Endothelial cell of umbilical vein (primary cell): ENCODE measurements around the gene CTDSPL. TPM values are rescaled to one million over a fixed set of nuclear protein-coding genes. Genes with fewer than 3 reads are reported as not detected.
"Not testable (repeated sequence)": the region's sequence is repeated elsewhere in the genome, so short reads cannot be mapped to it uniquely, and the experiment has no call there.

Source experiments
- BruUV-seq: library from RNA; stranded (reverse); fragments of 400-500 nt; replicated peaks from 2 replicates; lab custom pipeline; 2021; lab: Mats Ljungman, UMichigan
- CTCF ChIA-PET: fragments of 300-600, 350-600 bp; sonication (Branson Sonifier 250); formaldehyde crosslinking; loops from one replicate; lab custom pipeline; 2021; ENCODE audit warnings: antibody characterized with exemption, inconsistent platforms; lab: Charles Lee
- POLR2A ChIA-PET: fragments of 300-600, 350-600 bp; sonication (Branson Sonifier 250); formaldehyde crosslinking; loops from one replicate; lab custom pipeline; 2021; ENCODE audit warnings: antibody characterized with exemption, inconsistent platforms; lab: Charles Lee
- DNase-seq: peaks from one replicate; pipeline ENCODE4 v3.0.0-alpha.2; 2011; ENCODE audit warnings: low read depth, low spot score
- FAIRE-seq: peaks from 2 replicates; lab custom pipeline; 2011; peaks lifted over from hg19 to GRCh38; lab: Jason Lieb, UNC
- H2AFZ ChIP-seq: 2 replicates; pipeline ENCODE4 v1.6.0; 2012; ENCODE audit warnings: low read depth, low read length, control low read depth, inconsistent platforms
- H3K27ac ChIP-seq: 2 replicates; pipeline ENCODE4 v1.5.1; 2011; ENCODE audit warnings: low read depth, mild to moderate bottlenecking, control low read depth, low read length, moderate library complexity; ENCODE audit not compliant: insufficient read depth
- H3K27me3 ChIP-seq, 2 experiments: 2 replicates each; pipeline versions ENCODE4 v1.6.0 to v1.6.1; 2011; ENCODE audit warnings: low read length in 2 of 2, mixed read lengths in 1 of 2; ENCODE audit not compliant: control insufficient read depth in 2 of 2, insufficient read depth in 2 of 2
- H3K36me3 ChIP-seq, 2 experiments: 2 replicates in 1 of 2; 3 replicates in 1 of 2; pipeline ENCODE4 v1.5.1; 2011; ENCODE audit warnings: low read length in 2 of 2, mild to moderate bottlenecking in 1 of 2, moderate library complexity in 1 of 2; ENCODE audit not compliant: control insufficient read depth in 2 of 2, insufficient read depth in 2 of 2; ENCODE audit errors: extremely low read depth in 1 of 2
- H3K4me1 ChIP-seq: 3 replicates; pipeline ENCODE4 v1.5.1; 2011; ENCODE audit warnings: mild to moderate bottlenecking, low read length; ENCODE audit not compliant: control insufficient read depth, insufficient read depth; ENCODE audit errors: extremely low read depth
- H3K4me2 ChIP-seq: 2 replicates; pipeline ENCODE4 v1.6.1; 2011; ENCODE audit warnings: low read length, control low read depth, mixed read lengths; ENCODE audit not compliant: insufficient read depth
- H3K4me3 ChIP-seq, 3 experiments: fragments of 200-600 bp in 1 of 3; sonication (generic), shearing (Covaris generic) in 1 of 3; replicated peaks in 1 of 3; 2 replicates each; pipeline ENCODE4 v1.5.1; 2011 to 2016; ENCODE audit warnings: control low read depth in 3 of 3, low read length in 3 of 3, mild to moderate bottlenecking in 2 of 3, inconsistent platforms in 1 of 3, low read depth in 1 of 3, moderate library complexity in 1 of 3; ENCODE audit not compliant: insufficient read depth in 1 of 3
- H3K79me2 ChIP-seq: 2 replicates; pipeline ENCODE4 v1.6.0; 2012; ENCODE audit warnings: low read length, inconsistent platforms; ENCODE audit not compliant: control insufficient read depth, insufficient read depth
- H3K9ac ChIP-seq: replicated peaks from 2 replicates; pipeline ENCODE3; 2011; ENCODE audit warnings: low read length, control low read depth; ENCODE audit not compliant: insufficient read depth; ENCODE audit errors: extremely low read depth
- H3K9me1 ChIP-seq: replicated peaks from 3 replicates; pipeline ENCODE4 v1.6.0; 2011; ENCODE audit warnings: mild to moderate bottlenecking, low read length; ENCODE audit not compliant: control insufficient read depth, insufficient read depth; ENCODE audit errors: extremely low read depth
- H3K9me3 ChIP-seq: replicated peaks from 2 replicates; pipeline ENCODE4 v1.5.1; 2012; ENCODE audit warnings: low read length, inconsistent platforms; ENCODE audit not compliant: control insufficient read depth, insufficient read depth
- H4K20me1 ChIP-seq: replicated peaks from 2 replicates; pipeline ENCODE3; 2011; ENCODE audit warnings: mild to moderate bottlenecking, low read length; ENCODE audit not compliant: control insufficient read depth, insufficient read depth; ENCODE audit errors: extremely low read depth
- EZH2 ChIP-seq: IDR thresholded peaks from 2 replicates; pipeline ENCODE4 v1.6.1; 2012; ENCODE audit warnings: borderline replicate concordance, low read depth, mild to moderate bottlenecking, moderate library complexity, low read length, inconsistent platforms; ENCODE audit not compliant: severe bottlenecking
- FOS ChIP-seq: IDR thresholded peaks from 2 replicates; pipeline ENCODE4 v1.6.1; 2011; ENCODE audit warnings: mild to moderate bottlenecking, low read length, moderate library complexity, borderline replicate concordance; ENCODE audit not compliant: insufficient read depth
- GATA2 ChIP-seq: IDR thresholded peaks from 2 replicates; pipeline ENCODE4 v1.7.0; 2011; ENCODE audit warnings: low read depth, mild to moderate bottlenecking, moderate library complexity, mixed read lengths, low read length; ENCODE audit not compliant: insufficient read length, insufficient read depth
- JUN ChIP-seq: IDR thresholded peaks from 2 replicates; pipeline ENCODE4 v1.6.1; 2011; ENCODE audit warnings: borderline replicate concordance, low read depth; ENCODE audit not compliant: insufficient read length, insufficient read depth
- MYC ChIP-seq: IDR thresholded peaks from one replicate; pipeline ENCODE4 v1.6.1; 2011; ENCODE audit warnings: mild to moderate bottlenecking, low read depth, low read length
- POLR2A ChIP-seq: IDR thresholded peaks from 2 replicates; pipeline ENCODE4 v1.6.1; 2012; ENCODE audit warnings: low read depth, mild to moderate bottlenecking, control low read depth, low read length
- POLR2AphosphoS5 ChIP-seq: IDR thresholded peaks from 2 replicates; pipeline ENCODE4 v1.6.1; 2012; ENCODE audit warnings: low read depth, mild to moderate bottlenecking, control low read depth, low read length, moderate library complexity; ENCODE audit not compliant: insufficient read depth
- dilution Hi-C: fragments of 300-500 bp; cut with MboI; formaldehyde crosslinking; loops from one replicate; pipeline ENCODE4 v1.15.0; 2019; ENCODE audit warnings: low sequenced_read_pairs; ENCODE audit not compliant: extremely low pct_ligation_motif_present
- intact Hi-C: fragments of 100-400 bp; cut with micrococcal nuclease; formaldehyde crosslinking; loops from one replicate; pipeline ENCODE4 v1.10.0; 2022
- polyA plus RNA-seq, 4 experiments: library from polyadenylated mRNA; depleted of rRNA in 3 of 4; stranded (reverse) in 3 of 4; unstranded in 1 of 4; fragments of >200 nt; gene quantifications; 2 replicates each; pipeline versions ENCODE4 v1.2.1 to v1.2.3, GENCODE V29; 2011 to 2012; ENCODE audit warnings: missing spikeins in 1 of 4
- total RNA-seq: library from RNA; stranded (reverse); gene quantifications from 2 replicates; pipeline ENCODE4 v1.2.3, GENCODE V29; 2021
- TF ChIP-seq, protein P1 (sequence below), 2 donors: IDR thresholded peaks; 1 replicate in 1 of 2; 2 replicates in 1 of 2; pipeline ENCODE4 v1.5.1; 2011; ENCODE audit warnings: low read length in 2 of 2, mild to moderate bottlenecking in 2 of 2, moderate library complexity in 2 of 2, control low read depth in 1 of 2, inconsistent platforms in 1 of 2, low read depth in 1 of 2; ENCODE audit not compliant: insufficient read depth in 1 of 2; ENCODE audit errors: extremely low read depth in 1 of 2
- TF ChIP-seq, protein P2 (sequence below): IDR thresholded peaks from 2 replicates; pipeline ENCODE4 v1.6.1; 2011; ENCODE audit not compliant: insufficient read depth, insufficient read length

The CTDSPL gene
- total and polyA plus RNA-seq, 2 donors (not counting 3 experiments of a cell fraction or from before 2014, with no cell fraction given), result 30.1 to 43.2 TPM

DNA sequence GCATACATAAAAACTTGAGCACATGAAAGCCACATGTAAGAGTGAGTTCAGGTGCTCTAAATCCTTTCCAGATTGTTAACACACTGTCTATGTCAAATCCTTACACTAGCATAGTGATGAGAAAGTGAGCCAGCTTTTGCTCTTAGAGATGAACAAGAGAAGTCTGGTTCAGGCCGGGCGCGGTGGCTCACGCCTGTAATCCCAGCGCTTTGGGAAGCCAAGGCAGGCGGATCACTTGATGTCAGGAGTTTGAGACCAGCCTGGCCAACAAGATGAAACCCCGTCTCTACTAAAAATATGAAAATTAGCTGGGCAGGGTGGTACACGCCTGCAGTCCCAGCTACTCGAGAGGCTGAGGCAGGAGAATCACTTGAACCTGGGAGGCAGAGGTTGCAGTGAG lies 46.5 kb upstream of the CTDSPL start:
- H2AFZ ChIP-seq, intact Hi-C loops, H3K4me2 ChIP-seq, FAIRE-seq, H3K9ac ChIP-seq, H3K79me2 ChIP-seq, H3K27ac ChIP-seq, H3K4me1 ChIP-seq, H3K27me3 ChIP-seq, BruUV-seq, POLR2A ChIA-PET, H3K9me3 ChIP-seq, dilution Hi-C loops, H4K20me1 ChIP-seq, DNase-seq, H3K9me1 ChIP-seq, H3K36me3 ChIP-seq, H3K4me3 ChIP-seq: not testable (repeated sequence)
- CTCF ChIA-PET, result interaction anchor here (0.6 to 1.0 kb wide), 3 partner anchors 12 to 506 kb away, joined by 3 read pairs; no protein-coding TSS in a partner anchor

DNA sequence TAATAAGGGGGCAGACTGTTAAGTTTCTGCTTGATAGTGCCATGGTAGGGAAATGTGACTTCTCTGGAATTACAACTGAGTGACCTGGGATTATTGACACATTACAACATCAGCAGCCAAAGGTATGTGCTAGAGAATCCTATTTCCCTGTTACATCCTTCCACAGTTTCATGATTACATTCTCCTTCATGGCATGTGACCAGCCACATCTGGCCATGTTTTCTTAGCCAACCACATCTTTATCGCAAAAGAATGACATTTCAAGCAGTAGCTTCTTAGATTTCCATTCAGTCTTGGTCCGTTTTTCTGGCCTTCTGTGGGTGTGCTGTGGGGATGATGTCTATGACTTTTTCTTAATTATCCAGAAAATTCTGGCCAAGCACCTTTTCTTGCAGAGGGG lies 45.4 kb upstream of the CTDSPL start:
- BruUV-seq, result no TSS peak
- Histone ChIP-seq H3K27ac (no peak overlapping the region), H4K20me1 (no peaks in the 10 kb centered on the region), H2AFZ (no peak overlapping the region), H3K27me3 (no peaks in the 10 kb centered on the region), H3K4me3 (no peak overlapping the region), H3K4me1 (no peaks in the 10 kb centered on the region), H3K9ac (no peak overlapping the region), H3K79me2 (no peaks in the 10 kb centered on the region), H3K4me2 (no peak overlapping the region), H3K9me3 (no peaks in the 10 kb centered on the region), H3K9me1 (no peaks in the 10 kb centered on the region), H3K36me3 (no peaks in the 10 kb centered on the region)
- intact Hi-C loops, result no loop called here
- dilution Hi-C loops, result no loop called here
- FAIRE-seq (no peak), DNase-seq (no peak)
- TF ChIP-seq, protein P1, sequence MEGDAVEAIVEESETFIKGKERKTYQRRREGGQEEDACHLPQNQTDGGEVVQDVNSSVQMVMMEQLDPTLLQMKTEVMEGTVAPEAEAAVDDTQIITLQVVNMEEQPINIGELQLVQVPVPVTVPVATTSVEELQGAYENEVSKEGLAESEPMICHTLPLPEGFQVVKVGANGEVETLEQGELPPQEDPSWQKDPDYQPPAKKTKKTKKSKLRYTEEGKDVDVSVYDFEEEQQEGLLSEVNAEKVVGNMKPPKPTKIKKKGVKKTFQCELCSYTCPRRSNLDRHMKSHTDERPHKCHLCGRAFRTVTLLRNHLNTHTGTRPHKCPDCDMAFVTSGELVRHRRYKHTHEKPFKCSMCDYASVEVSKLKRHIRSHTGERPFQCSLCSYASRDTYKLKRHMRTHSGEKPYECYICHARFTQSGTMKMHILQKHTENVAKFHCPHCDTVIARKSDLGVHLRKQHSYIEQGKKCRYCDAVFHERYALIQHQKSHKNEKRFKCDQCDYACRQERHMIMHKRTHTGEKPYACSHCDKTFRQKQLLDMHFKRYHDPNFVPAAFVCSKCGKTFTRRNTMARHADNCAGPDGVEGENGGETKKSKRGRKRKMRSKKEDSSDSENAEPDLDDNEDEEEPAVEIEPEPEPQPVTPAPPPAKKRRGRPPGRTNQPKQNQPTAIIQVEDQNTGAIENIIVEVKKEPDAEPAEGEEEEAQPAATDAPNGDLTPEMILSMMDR (IDR thresholded peaks at IDR 0.05; ENCODE audit: extremely low read depth in 1 of 2, insufficient read depth in 1 of 2, low read depth in 1 of 2, low read length in 2 of 2), result no peak
- TF ChIP-seq, protein P2, sequence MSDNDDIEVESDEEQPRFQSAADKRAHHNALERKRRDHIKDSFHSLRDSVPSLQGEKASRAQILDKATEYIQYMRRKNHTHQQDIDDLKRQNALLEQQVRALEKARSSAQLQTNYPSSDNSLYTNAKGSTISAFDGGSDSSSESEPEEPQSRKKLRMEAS, result no peak
- TF ChIP-seq POLR2A (no peak), GATA2 (no peak), EZH2 (no peak), FOS (no peak), MYC (no peak), JUN (no peak), POLR2AphosphoS5 (no peak)
- POLR2A ChIA-PET, result no interaction called here
- CTCF ChIA-PET, result interaction anchor here (1.2 kb wide), 1 partner anchor 39 kb away, joined by 3 read pairs; no protein-coding TSS in a partner anchor
